DMS53 treated with DMSO at 0.1 percent for 48 hours (cell line): ENCODE data around the gene OR4E1.
"Not testable (repeated sequence)": the region's sequence is repeated elsewhere in the genome, so short reads cannot be mapped to it uniquely, and the experiment has no call there.

ENCODE experiments used
- DNase-seq: peaks from one replicate; lab custom pipeline; 2025; ENCODE audit not compliant: unreplicated experiment; lab: John Stamatoyannopoulos, UW

The OR4E1 gene

DNA sequence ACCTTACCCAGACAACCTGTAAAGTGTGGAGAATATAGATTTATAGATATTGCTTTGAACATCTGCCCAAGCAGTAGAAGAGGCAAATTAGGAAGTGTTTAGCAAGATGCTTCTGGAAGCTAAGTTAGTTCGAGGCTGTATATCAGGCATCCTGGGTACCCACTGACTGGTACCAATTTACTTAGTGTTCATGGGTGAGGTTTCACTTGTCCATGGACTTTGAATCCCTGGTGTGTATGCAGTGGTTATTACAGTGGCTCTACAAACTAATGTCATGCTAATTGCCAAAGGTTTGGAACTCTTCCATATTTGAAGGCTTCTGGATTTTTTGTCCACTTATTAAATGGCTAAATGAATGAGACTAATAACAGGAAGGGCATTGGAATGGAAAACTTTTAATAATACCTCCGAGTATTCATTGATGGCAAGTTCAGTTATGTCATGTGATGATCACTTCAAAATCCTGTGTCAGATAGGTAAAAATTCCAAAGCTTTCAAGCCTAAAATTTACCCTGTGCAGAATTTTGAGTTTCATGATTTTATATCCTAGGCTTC lies 20.2 kb downstream of the OR4E1 start, which contains the start of gene OR4E2:
TSS of gene OR4E2 (plus strand) at position 505 of the 555 bp plus-strand sequence. CDS start 11,248 bp downstream, outside the sequence.
- no peak for DNase-seq

DNA sequence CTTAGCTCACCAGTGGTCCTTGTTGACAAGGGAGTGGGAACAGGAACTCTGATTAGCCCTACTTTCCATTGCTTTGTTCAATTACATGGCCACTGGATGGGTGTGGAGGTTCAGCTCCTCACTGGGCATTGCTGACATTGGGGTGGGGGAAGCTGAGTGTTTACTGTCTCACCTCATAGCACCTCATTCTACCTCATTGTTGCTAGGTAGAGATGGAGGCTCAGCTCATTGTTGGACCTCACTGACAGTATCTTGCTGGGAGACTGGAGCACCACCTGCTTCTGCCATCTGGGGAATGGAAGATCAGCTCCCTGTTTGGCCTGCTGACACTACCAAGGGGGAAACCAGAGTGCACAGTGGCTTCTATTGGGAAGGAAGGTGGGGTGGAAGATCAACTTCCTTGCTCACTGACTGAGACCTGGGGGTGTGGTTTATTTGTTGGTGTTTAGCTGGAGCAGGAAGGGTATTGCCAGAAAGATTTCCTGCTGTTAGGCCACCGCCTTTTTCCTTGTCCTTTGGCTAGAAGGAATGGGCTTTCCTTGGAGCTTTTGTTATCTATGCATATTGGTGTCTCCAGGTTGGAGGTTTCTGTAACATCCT lies 21.3 kb downstream of the OR4E1 start:
- no peak for DNase-seq

DNA sequence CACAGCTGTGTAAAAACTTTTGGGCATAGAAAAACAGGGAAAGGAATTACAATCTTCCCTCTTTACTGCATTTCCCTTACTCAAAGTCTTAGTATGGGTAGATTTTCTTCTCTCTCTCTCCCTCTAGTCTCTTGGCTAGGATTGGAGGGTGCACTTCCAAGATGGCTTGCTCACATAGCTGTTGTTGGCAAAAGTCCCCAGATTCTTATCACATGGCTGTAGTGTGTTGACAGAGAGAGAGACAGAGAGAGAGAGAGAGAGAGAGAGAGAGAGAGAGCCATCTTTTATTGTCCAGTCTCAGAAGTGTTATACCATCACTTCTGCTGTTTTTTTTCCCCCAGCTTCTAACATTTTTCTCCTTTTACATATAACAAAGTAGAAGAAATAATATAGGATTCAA lies 26.2 kb downstream of the OR4E1 start:
- no peak for DNase-seq

GRCh38 chr14:21643407-21643806 lies 30.2 kb downstream of the OR4E1 start:
- no peak for DNase-seq

GRCh38 chr14:21642683-21643082 lies 30.9 kb downstream of the OR4E1 start:
- DNase-seq: no peak

DNA sequence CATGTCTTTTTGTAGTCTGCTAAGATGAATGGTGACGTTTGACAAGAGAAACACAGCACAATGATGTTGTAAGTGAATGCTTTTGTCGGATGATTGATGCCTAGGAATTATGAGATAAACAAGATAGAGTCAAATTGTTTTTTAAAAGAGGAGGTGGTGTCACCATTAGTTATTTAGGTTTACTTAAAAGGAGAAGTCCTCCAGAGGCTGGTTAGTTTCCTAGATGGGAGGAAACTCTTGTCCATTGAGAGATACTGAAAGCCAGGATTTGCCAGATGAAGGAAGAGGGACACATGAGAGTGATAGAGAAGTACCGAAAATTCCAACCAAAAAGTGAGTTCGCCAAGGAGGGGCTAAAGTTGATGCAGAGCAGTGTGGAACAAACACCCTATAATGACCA lies 38.8 kb downstream of the OR4E1 start, which contains the start of gene OR10G2:
TSS of gene OR10G2 (minus strand) at position 101 of the 400 bp plus-strand sequence. CDS start at position 3, 98 bp downstream.
- no peak for DNase-seq

GRCh38 chr14:21631084-21631483 lies 42.5 kb downstream of the OR4E1 start:
- DNase-seq: peak; percentile 58

DNA sequence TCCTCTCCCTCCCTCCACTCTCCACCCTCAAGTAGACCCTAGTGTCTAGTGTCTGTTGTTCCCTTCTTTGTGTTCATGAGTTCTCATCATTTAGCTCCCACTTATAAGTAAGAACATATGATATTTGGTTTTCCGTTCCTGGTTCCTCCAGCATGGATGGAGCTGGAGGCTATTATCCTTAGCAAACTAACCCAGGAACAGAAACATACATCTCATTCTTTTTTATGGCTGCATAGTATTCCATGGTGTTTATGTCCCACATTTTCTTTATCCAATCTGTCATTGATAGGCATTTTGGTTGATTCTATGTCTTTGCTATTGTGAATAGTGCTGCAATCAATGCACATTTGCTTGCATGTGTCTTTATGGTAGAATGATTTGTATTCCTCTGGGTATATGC lies 43.1 kb downstream of the OR4E1 start:
- DNase-seq: not testable (repeated sequence)

DNA sequence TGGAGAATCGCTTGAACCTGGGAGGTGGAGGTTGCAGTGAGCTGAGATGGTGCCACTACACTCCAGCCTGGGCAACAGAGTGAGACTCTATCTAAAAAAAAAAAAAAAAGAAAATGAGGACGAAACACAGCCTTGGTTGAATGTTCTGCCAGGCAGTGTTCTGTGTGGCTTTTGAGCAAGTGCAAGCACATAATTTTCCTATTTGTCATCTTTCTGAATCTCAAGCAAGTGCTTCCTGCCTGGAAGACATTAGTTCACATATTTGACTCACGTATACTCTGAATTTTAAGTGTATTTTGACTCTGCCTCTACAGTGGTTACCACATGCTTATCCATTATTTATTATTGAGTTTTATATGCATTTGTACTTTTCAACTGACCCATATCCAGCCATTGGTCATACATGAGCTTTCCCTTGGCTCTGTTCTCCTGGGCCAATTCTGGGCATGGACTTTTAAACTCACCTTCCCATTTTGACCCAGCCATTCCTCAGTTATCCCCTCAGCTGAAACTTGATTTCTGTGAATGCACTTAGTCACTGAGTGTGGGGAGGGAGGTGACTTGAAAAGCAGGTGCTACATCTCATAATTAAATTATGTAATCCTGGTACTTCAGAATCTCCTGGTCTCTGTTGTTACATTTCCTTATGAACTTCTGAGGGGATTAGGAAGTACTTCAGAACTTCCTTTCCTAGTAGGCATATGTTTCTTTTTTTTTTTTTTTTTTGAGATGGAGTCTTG lies 47.0 kb downstream of the OR4E1 start:
- DNase-seq: no peak
